Endothelial cell (in vitro differentiated cells): ENCODE data around the gene CLEC4G. TPM values are rescaled to one million over a fixed set of nuclear protein-coding genes. Genes with fewer than 3 reads are reported as not detected.

Source experiments
- DNase-seq: peaks from one replicate; pipeline ENCODE4 v3.0.0; 2021; ENCODE audit warnings: low spot score
- H3K27ac Mint-ChIP-seq: one replicate; pipeline ENCODE4 v1.8.0; 2021; ENCODE audit warnings: mixed read lengths, inconsistent platforms; ENCODE audit not compliant: unreplicated experiment
- H3K27me3 Mint-ChIP-seq: one replicate; pipeline ENCODE4 v1.8.0; 2021; ENCODE audit warnings: mild to moderate bottlenecking, moderate library complexity, mixed read lengths, inconsistent platforms; ENCODE audit not compliant: unreplicated experiment
- H3K36me3 Mint-ChIP-seq: one replicate; pipeline ENCODE4 v1.8.0; 2021; ENCODE audit warnings: mild to moderate bottlenecking, low read depth, mixed read lengths, inconsistent platforms; ENCODE audit not compliant: unreplicated experiment
- H3K4me1 Mint-ChIP-seq: one replicate; pipeline ENCODE4 v1.8.0; 2021; ENCODE audit warnings: mild to moderate bottlenecking, mixed read lengths, inconsistent platforms; ENCODE audit not compliant: unreplicated experiment
- H3K4me3 Mint-ChIP-seq: one replicate; pipeline ENCODE4 v1.8.0; 2021; ENCODE audit warnings: mild to moderate bottlenecking, mixed read lengths, inconsistent platforms; ENCODE audit not compliant: unreplicated experiment
- H3K9me3 Mint-ChIP-seq: one replicate; pipeline ENCODE4 v1.8.0; 2021; ENCODE audit warnings: mixed read lengths, inconsistent platforms; ENCODE audit not compliant: unreplicated experiment
- CTCF ChIP-seq: fragments of 200-600 bp; sonication (generic); IDR thresholded peaks from one replicate; pipeline ENCODE4 v1.5.0; 2021; ENCODE audit warnings: antibody characterized with exemption; ENCODE audit not compliant: unreplicated experiment
- total RNA-seq: library from RNA; stranded (reverse); fragmentation: NEBNext Ultra II Directional; extraction: Animal tissue kit (Norgen Biotek cat#: 25700); gene quantifications from one replicate; pipeline ENCODE4 v1.2.1, GENCODE V29; 2021; ENCODE audit not compliant: unreplicated experiment

CLEC4G gene
- total RNA-seq, 1 donor from 2014 or later, result not detected

GRCh38 chr19:7773841-7774240 lies 41.9 kb upstream of the CLEC4G start:
- no peak for TF ChIP-seq CTCF
- Mint-ChIP-seq H3K4me1 (no peaks in the 10 kb centered on the region), H3K27ac (no peak overlapping the region), H3K36me3 (no peaks in the 10 kb centered on the region), H3K9me3 (no peaks in the 10 kb centered on the region), H3K4me3 (no peak overlapping the region), H3K27me3 (no peaks in the 10 kb centered on the region)
- no peak for DNase-seq

- TF ChIP-seq CTCF, result no peak
- Mint-ChIP-seq H3K27me3 (peaks cover 2% of the 10 kb centered on the region), H3K4me3 (no peak overlapping the region), H3K36me3 (no peaks in the 10 kb centered on the region), H3K4me1 (no peaks in the 10 kb centered on the region), H3K9me3 (no peaks in the 10 kb centered on the region), H3K27ac (no peak overlapping the region)
- no peak for DNase-seq
These were observed 40.9 kb upstream of the CLEC4G start for GRCh38 chr19:7772752-7773291.

- Mint-ChIP-seq H3K36me3 (no peaks in the 10 kb centered on the region), H3K27me3 (peaks cover 2% of the 10 kb centered on the region), H3K4me1 (no peaks in the 10 kb centered on the region), H3K9me3 (no peaks in the 10 kb centered on the region), H3K27ac (no peak overlapping the region), H3K4me3 (no peak overlapping the region)
- TF ChIP-seq CTCF, result no peak
- DNase-seq, result no peak
These were observed 39.2 kb upstream of the CLEC4G start for GRCh38 chr19:7771072-7771471.

- Mint-ChIP-seq H3K9me3 (no peaks in the 10 kb centered on the region), H3K36me3 (no peaks in the 10 kb centered on the region), H3K4me3 (no peak overlapping the region), H3K27me3 (peaks cover 2% of the 10 kb centered on the region), H3K4me1 (no peaks in the 10 kb centered on the region), H3K27ac (no peak overlapping the region)
- no peak for DNase-seq
- no peak for TF ChIP-seq CTCF
These were observed 37.3 kb upstream of the CLEC4G start for GRCh38 chr19:7769171-7769570.

GRCh38 chr19:7767487-7767886 lies 35.6 kb upstream of the CLEC4G start:
- no peaks in the 10 kb centered on the region for H3K36me3 Mint-ChIP-seq
- no peaks in the 10 kb centered on the region for H3K4me1 Mint-ChIP-seq
- H3K27me3 Mint-ChIP-seq, result peaks cover 6% of the 10 kb centered on the region
- no peak overlapping the region for H3K27ac Mint-ChIP-seq
- H3K9me3 Mint-ChIP-seq, result peaks cover 2% of the 10 kb centered on the region
- no peak for TF ChIP-seq CTCF
- no peak overlapping the region for H3K4me3 Mint-ChIP-seq
- no peak for DNase-seq
